HepG2 (cell line): Measurements from ENCODE around the gene CFL1. TPM values are rescaled to one million over a fixed set of nuclear protein-coding genes. Genes with fewer than 3 reads are reported as not detected.

Experiments
- ATAC-seq: fragments of 200-7000 bp; cut with Tn5 transposase; 3 replicates; pipeline ENCODE4 v1.9.1; 2020; ENCODE audit warnings: mild to moderate bottlenecking, moderate library complexity
- BruUV-seq: library from RNA; stranded (reverse); fragments of 400-500 nt; replicated peaks from 2 replicates; lab custom pipeline; 2021; lab: Mats Ljungman, UMichigan
- CTCF ChIA-PET: fragments of 300-600 bp; formaldehyde crosslinking; extraction: SDS; loops from one replicate; lab custom pipeline; 2021; ENCODE audit warnings: low total read pairs, inconsistent platforms, low intra/inter-chr PET ratio; lab: Yijun Ruan, JAX
- POLR2A ChIA-PET: fragments of 350-600 bp; sonication (Branson Sonifier 250); formaldehyde crosslinking; loops from one replicate; lab custom pipeline; 2020; ENCODE audit warnings: antibody characterized with exemption, inconsistent platforms; lab: Yijun Ruan, JAX
- DNase-seq: peaks from one replicate; pipeline ENCODE4 v3.0.0-alpha.2; 2015; ENCODE audit warnings: low spot score
- FAIRE-seq: peaks from 3 replicates; lab custom pipeline; 2011; peaks lifted over from hg19 to GRCh38; lab: Jason Lieb, UNC
- H2AFZ ChIP-seq: one replicate; pipeline ENCODE4 v1.6.1; 2011; ENCODE audit warnings: low read length, inconsistent platforms
- H3K27ac ChIP-seq: fragments of 300-600 bp; 3 replicates; pipeline ENCODE4 v1.8.0; 2011; ENCODE audit warnings: mixed run types, mild to moderate bottlenecking, mixed read lengths, low read length, inconsistent platforms; ENCODE audit not compliant: insufficient read depth; ENCODE audit errors: extremely low read length
- H3K27me3 ChIP-seq, 2 experiments: fragments of 200-600 bp in 1 of 2; 2 replicates in 1 of 2; 3 replicates in 1 of 2; pipeline versions ENCODE4 v1.6.0 to v1.8.0; 2011; ENCODE audit warnings: low read length in 2 of 2, mild to moderate bottlenecking in 2 of 2, moderate library complexity in 2 of 2, inconsistent platforms in 1 of 2; ENCODE audit not compliant: insufficient read depth in 2 of 2, control insufficient read depth in 1 of 2
- H3K36me3 ChIP-seq, 2 experiments: fragments of 200-600 bp in 1 of 2; replicated peaks in 1 of 2; 2 replicates in 1 of 2; 3 replicates in 1 of 2; pipeline versions ENCODE4 v1.5.1 to v1.8.0; 2011; ENCODE audit warnings: low read length in 2 of 2, inconsistent platforms in 1 of 2; ENCODE audit not compliant: insufficient read depth in 2 of 2, control insufficient read depth in 1 of 2
- H3K4me1 ChIP-seq: 2 replicates; pipeline ENCODE4 v1.5.1; 2012; ENCODE audit warnings: low read length, inconsistent platforms; ENCODE audit not compliant: insufficient read depth
- H3K4me2 ChIP-seq: 2 replicates; pipeline ENCODE4 v1.6.0; 2011; ENCODE audit warnings: low read depth, low read length, inconsistent platforms
- H3K4me3 ChIP-seq, 3 experiments: fragments of 200-600 bp in 1 of 3; sonication (generic), shearing (Covaris generic) in 1 of 3; replicated peaks in 1 of 3; 2 replicates each; pipeline ENCODE4 v1.5.1; 2011 to 2016; ENCODE audit warnings: low read length in 3 of 3, inconsistent platforms in 2 of 3, low read depth in 2 of 3, mild to moderate bottlenecking in 2 of 3, control low read depth in 1 of 3, mixed read lengths in 1 of 3; ENCODE audit not compliant: insufficient read depth in 1 of 3
- H3K79me2 ChIP-seq: one replicate; pipeline ENCODE4 v1.6.1; 2011; ENCODE audit warnings: low read length, inconsistent platforms; ENCODE audit not compliant: insufficient read depth
- H3K9ac ChIP-seq: 2 replicates; pipeline ENCODE4 v1.6.0; 2011; ENCODE audit warnings: mild to moderate bottlenecking, low read depth, low read length, inconsistent platforms; ENCODE audit not compliant: insufficient read depth
- H3K9me3 ChIP-seq: 2 replicates; pipeline ENCODE4 v1.5.1; 2012; ENCODE audit warnings: mild to moderate bottlenecking, low read length
- H4K20me1 ChIP-seq: 2 replicates; pipeline ENCODE4 v1.6.0; 2011; ENCODE audit warnings: inconsistent platforms, mild to moderate bottlenecking, low read length, moderate library complexity; ENCODE audit not compliant: insufficient read depth
- ATAD3A ChIP-seq: sonication (generic); formaldehyde crosslinking; IDR thresholded peaks from 2 replicates; pipeline ENCODE4 v1.4.0; 2020; ENCODE audit warnings: missing genetic modification reagents
- EED ChIP-seq: sonication (generic); formaldehyde crosslinking; IDR thresholded peaks from 2 replicates; pipeline ENCODE4 v1.5.0; 2020; ENCODE audit warnings: mild to moderate bottlenecking, missing genetic modification reagents
- KDM2A ChIP-seq: sonication (generic); formaldehyde crosslinking; IDR thresholded peaks from 2 replicates; pipeline ENCODE4 v1.4.0; 2020; ENCODE audit warnings: low read depth, missing genetic modification reagents, borderline replicate concordance
- KLF16 ChIP-seq, 2 experiments: sonication (generic) in 1 of 2; formaldehyde crosslinking in 1 of 2; IDR thresholded peaks; 2 replicates each; pipeline versions ENCODE4 v1.6.1 to v1.8.0; 2016 to 2023; ENCODE audit warnings: missing genetic modification reagents in 2 of 2, missing compliant biosample characterization in 1 of 2
- PHF8 ChIP-seq: sonication (generic); formaldehyde crosslinking; IDR thresholded peaks from 2 replicates; pipeline ENCODE4 v1.5.0; 2020; ENCODE audit warnings: missing genetic modification reagents
- PLSCR1 ChIP-seq: sonication (generic); formaldehyde crosslinking; IDR thresholded peaks from 2 replicates; pipeline ENCODE4 v1.5.0; 2020; ENCODE audit warnings: missing genetic modification reagents, mild to moderate bottlenecking, borderline replicate concordance
- TEAD3 ChIP-seq: optimal IDR thresholded peaks from 2 replicates; pipeline ENCODE3; 2016; ENCODE audit warnings: borderline replicate concordance
- ZFX ChIP-seq: sonication (generic); formaldehyde crosslinking; IDR thresholded peaks from 2 replicates; pipeline ENCODE4 v1.4.0; 2020; ENCODE audit warnings: mild to moderate bottlenecking, low read depth, missing genetic modification reagents, moderate library complexity
- ZMAT3 ChIP-seq: sonication (generic); formaldehyde crosslinking; conservative IDR thresholded peaks from 2 replicates; pipeline ENCODE4 v1.7.0; 2021; ENCODE audit warnings: missing genetic modification reagents
- ZNF121 ChIP-seq: sonication (generic); formaldehyde crosslinking; IDR thresholded peaks from 2 replicates; pipeline ENCODE4 v1.5.0; 2020; ENCODE audit warnings: mild to moderate bottlenecking, missing genetic modification reagents
- ZNF274 ChIP-seq: sonication (generic); formaldehyde crosslinking; IDR thresholded peaks from 2 replicates; pipeline ENCODE4 v1.5.1; 2020; ENCODE audit warnings: mild to moderate bottlenecking, missing genetic modification reagents
- ZNF567 ChIP-seq: sonication (generic); formaldehyde crosslinking; IDR thresholded peaks from 2 replicates; pipeline ENCODE4 v1.8.1; 2023; ENCODE audit warnings: mild to moderate bottlenecking, missing genetic modification reagents, borderline replicate concordance
- ZNF570 ChIP-seq: sonication (generic); formaldehyde crosslinking; IDR thresholded peaks from 2 replicates; pipeline ENCODE4 v1.4.0; 2020; ENCODE audit warnings: mild to moderate bottlenecking, missing genetic modification reagents, borderline replicate concordance
- ZNF746 ChIP-seq: sonication (generic); formaldehyde crosslinking; IDR thresholded peaks from 2 replicates; pipeline ENCODE4 v1.8.0; 2022; ENCODE audit warnings: mild to moderate bottlenecking, missing genetic modification reagents
- ZNF777 ChIP-seq: sonication (generic); formaldehyde crosslinking; IDR thresholded peaks from 2 replicates; pipeline ENCODE4 v1.4.0; 2020; ENCODE audit warnings: missing genetic modification reagents
- WGBS: methylation state at CpG from one replicate; pipeline ENCODE4 v1.1.6; 2017; ENCODE audit warnings: low lambda C conversion rate; 5-methylcytosine and 5-hydroxymethylcytosine counted together
- in situ Hi-C: cut with HindIII; loops from 2 replicates; pipeline ENCODE4 v1.10.0; 2017; ENCODE audit warnings: low pct_unique_long_range_greater_than_20kb; ENCODE audit not compliant: extremely low pct_ligation_motif_present
- intact Hi-C: fragments of 100-400 bp; cut with micrococcal nuclease; formaldehyde crosslinking; loops from one replicate; pipeline ENCODE4 v1.10.0; 2022; ENCODE audit not compliant: unreplicated experiment
- polyA plus RNA-seq, 8 experiments: library from polyadenylated mRNA; depleted of rRNA in 3 of 8; stranded (reverse) in 7 of 8; unstranded in 1 of 8; fragments of >200 nt; fragmentation: Illumina TruSeq in 4 of 8; extraction: Trizol in 4 of 8; gene quantifications; 2 replicates each; pipeline versions ENCODE4 v1.2.1 to v1.2.3, GENCODE V29; 2011 to 2016; ENCODE audit warnings: low read depth in 4 of 8, missing spikeins in 1 of 8, mixed read lengths in 1 of 8; ENCODE audit not compliant: insufficient read depth in 1 of 8
- total RNA-seq, 5 experiments: library from RNA; depleted of rRNA; stranded (reverse); fragments of >200 nt; fragmentation: Illumina TruSeq; extraction: Trizol; gene quantifications; 2 replicates each; pipeline ENCODE4 v1.2.3, GENCODE V29; 2016; ENCODE audit warnings: low read depth in 1 of 5
- TF ChIP-seq, protein P1 (sequence below): sonication (generic); formaldehyde crosslinking; IDR thresholded peaks from 2 replicates; pipeline ENCODE4 v1.4.0; 2020; ENCODE audit warnings: missing genetic modification reagents
- TF ChIP-seq, protein P2 (sequence below): sonication (generic); formaldehyde crosslinking; IDR thresholded peaks from 2 replicates; pipeline ENCODE4 v1.5.1; 2020; ENCODE audit warnings: mild to moderate bottlenecking, missing genetic modification reagents, moderate library complexity
- TF ChIP-seq, protein P3 (sequence below): sonication (generic); formaldehyde crosslinking; IDR thresholded peaks from 2 replicates; pipeline ENCODE4 v1.4.0; 2020; ENCODE audit warnings: mild to moderate bottlenecking, missing genetic modification reagents

Gene CFL1
- total and polyA plus RNA-seq, 2 of the 13 experiments (the other 11 are each of a cell fraction or from before 2014, with no cell fraction given): 379 to 383 TPM

DNA sequence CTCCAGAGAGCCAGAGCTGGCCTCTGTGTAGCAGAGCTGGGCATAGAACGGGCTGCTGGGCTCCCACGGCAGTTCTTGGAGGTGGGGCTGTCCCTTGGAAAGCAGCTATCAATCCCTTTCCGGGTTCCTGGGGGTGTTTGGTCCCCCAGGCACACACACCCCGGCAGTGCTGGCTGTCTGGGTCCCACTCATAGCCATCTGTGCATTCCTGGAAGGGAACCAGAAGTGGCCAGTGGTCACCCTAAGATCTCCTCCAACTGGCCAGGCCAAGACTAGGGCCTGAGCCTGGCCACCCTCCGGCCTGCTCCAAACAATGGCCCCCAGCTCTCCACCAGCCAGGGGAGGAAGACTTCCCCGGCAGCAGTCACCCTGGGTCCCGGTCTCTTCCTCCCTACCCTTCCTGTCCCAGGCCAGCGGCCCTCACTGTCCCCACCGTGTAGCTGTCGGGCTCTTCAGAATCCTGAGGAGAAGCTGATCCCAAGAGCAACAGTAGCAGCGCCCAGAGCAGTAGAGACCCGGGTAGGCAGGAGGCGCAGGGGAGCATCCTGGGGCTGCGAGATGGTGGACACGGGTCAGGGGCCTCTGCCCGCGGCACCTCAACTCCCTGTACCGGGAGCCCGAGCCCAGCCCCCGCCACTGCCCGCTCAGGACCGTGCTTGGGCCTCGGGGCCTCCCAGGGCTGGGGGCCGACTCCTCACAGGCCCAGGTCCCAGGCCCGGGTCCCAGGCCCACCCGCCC lies 14.0 kb upstream of the CFL1 start:
- WGBS: 40% methylated on average over 2 of the region's 26 CpGs
- no peak; the same call in 1 of the 2 replicates for TF ChIP-seq PHF8 (CRISPR knock-in tag)
- no peak for TF ChIP-seq ZMAT3 (CRISPR knock-in tag)
- TF ChIP-seq TEAD3 (CRISPR knock-in tag): peak; percentile 28
- TF ChIP-seq ZNF274 (CRISPR knock-in tag): peak; percentile 17; the same call in 1 of the 2 replicates
- no peak for TF ChIP-seq ZNF746 (CRISPR knock-in tag)
- no peak for TF ChIP-seq ZNF567 (CRISPR knock-in tag)
- 0 out of 2 replicates have a peak, but pooled peaks have one; percentile 12 for TF ChIP-seq ZNF777 (CRISPR knock-in tag)
- TF ChIP-seq PLSCR1: no peak
- TF ChIP-seq, protein P1, sequence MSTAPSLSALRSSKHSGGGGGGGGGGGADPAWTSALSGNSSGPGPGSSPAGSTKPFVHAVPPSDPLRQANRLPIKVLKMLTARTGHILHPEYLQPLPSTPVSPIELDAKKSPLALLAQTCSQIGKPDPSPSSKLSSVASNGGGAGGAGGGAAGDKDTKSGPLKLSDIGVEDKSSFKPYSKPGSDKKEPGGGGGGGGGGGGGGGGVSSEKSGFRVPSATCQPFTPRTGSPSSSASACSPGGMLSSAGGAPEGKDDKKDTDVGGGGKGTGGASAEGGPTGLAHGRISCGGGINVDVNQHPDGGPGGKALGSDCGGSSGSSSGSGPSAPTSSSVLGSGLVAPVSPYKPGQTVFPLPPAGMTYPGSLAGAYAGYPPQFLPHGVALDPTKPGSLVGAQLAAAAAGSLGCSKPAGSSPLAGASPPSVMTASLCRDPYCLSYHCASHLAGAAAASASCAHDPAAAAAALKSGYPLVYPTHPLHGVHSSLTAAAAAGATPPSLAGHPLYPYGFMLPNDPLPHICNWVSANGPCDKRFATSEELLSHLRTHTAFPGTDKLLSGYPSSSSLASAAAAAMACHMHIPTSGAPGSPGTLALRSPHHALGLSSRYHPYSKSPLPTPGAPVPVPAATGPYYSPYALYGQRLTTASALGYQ (CRISPR knock-in tag): no peak
- no peak for TF ChIP-seq KDM2A (CRISPR knock-in tag)
- no peak for TF ChIP-seq ATAD3A (CRISPR knock-in tag)
- TF ChIP-seq, protein P2, sequence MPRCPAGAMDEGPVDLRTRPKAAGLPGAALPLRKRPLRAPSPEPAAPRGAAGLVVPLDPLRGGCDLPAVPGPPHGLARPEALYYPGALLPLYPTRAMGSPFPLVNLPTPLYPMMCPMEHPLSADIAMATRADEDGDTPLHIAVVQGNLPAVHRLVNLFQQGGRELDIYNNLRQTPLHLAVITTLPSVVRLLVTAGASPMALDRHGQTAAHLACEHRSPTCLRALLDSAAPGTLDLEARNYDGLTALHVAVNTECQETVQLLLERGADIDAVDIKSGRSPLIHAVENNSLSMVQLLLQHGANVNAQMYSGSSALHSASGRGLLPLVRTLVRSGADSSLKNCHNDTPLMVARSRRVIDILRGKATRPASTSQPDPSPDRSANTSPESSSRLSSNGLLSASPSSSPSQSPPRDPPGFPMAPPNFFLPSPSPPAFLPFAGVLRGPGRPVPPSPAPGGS (CRISPR knock-in tag): 0 out of 2 replicates have a peak, but pooled peaks have one; percentile 42
- TF ChIP-seq, protein P3, sequence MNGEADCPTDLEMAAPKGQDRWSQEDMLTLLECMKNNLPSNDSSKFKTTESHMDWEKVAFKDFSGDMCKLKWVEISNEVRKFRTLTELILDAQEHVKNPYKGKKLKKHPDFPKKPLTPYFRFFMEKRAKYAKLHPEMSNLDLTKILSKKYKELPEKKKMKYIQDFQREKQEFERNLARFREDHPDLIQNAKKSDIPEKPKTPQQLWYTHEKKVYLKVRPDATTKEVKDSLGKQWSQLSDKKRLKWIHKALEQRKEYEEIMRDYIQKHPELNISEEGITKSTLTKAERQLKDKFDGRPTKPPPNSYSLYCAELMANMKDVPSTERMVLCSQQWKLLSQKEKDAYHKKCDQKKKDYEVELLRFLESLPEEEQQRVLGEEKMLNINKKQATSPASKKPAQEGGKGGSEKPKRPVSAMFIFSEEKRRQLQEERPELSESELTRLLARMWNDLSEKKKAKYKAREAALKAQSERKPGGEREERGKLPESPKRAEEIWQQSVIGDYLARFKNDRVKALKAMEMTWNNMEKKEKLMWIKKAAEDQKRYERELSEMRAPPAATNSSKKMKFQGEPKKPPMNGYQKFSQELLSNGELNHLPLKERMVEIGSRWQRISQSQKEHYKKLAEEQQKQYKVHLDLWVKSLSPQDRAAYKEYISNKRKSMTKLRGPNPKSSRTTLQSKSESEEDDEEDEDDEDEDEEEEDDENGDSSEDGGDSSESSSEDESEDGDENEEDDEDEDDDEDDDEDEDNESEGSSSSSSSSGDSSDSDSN (CRISPR knock-in tag): 0 out of 2 replicates have a peak, but pooled peaks have one; percentile 34
- TF ChIP-seq EED (CRISPR knock-in tag): no peak
- no peak for TF ChIP-seq ZNF570 (CRISPR knock-in tag)
- no peak for TF ChIP-seq KLF16 (CRISPR knock-in tag; IDR thresholded peaks at IDR 0.05)
- TF ChIP-seq ZFX (CRISPR knock-in tag): peak; percentile 55
- TF ChIP-seq ZNF121 (CRISPR knock-in tag): no peak

More for the DNA sequence above, 14.0 kb upstream of the CFL1 start:
- H3K9me3 ChIP-seq: no peaks in the 10 kb centered on the region
- peak overlapping the region; percentile 71 for H3K4me2 ChIP-seq
- no peak overlapping the region for H2AFZ ChIP-seq
- no peak overlapping the region for H3K27ac ChIP-seq
- POLR2A ChIA-PET: interaction anchor here (1.2 to 8.9 kb wide), 5 partner anchors 13 to 131 kb away, joined by 3 to 81 read pairs (median 6); partner anchors contain the start of genes CCDC85B, CFL1, FIBP and MUS81
- BruUV-seq: no TSS peak
- CTCF ChIA-PET: no interaction called here
- ATAC-seq (peak; percentile 47), FAIRE-seq (no peak), DNase-seq (no peak)
- in situ Hi-C loops (no loop called here), intact Hi-C loops (no loop called here)
- H3K27me3 ChIP-seq: no peaks in the 10 kb centered on the region; a peak in 1 of 5 replicates
- no peaks in the 10 kb centered on the region for H4K20me1 ChIP-seq
- peak overlapping the region; percentile 69 for H3K9ac ChIP-seq
- H3K79me2 ChIP-seq: no peaks in the 10 kb centered on the region
- H3K4me3 ChIP-seq: peak overlapping the region; percentile 58 to 73 (median 63); a peak in 4 of 6 replicates
- H3K36me3 ChIP-seq: peaks cover 0 to 10% of the 10 kb centered on the region in 2 experiments; a peak in 1 of 5 replicates
- H3K4me1 ChIP-seq: peaks cover 27% of the 10 kb centered on the region
